GM12891 (cell line): ENCODE data around the gene MTREX.

Experiments used
- DNase-seq: peaks from one replicate; pipeline ENCODE4 v3.0.0; 2011; ENCODE audit warnings: low spot score; ENCODE audit not compliant: insufficient read length
- FAIRE-seq: peaks from 2 replicates; lab custom pipeline; 2011; peaks lifted over from hg19 to GRCh38; lab: Jason Lieb, UNC
- PAX5 ChIP-seq: IDR thresholded peaks from 2 replicates; pipeline ENCODE4 v1.6.1; 2011; ENCODE audit warnings: low read length, moderate library complexity, mild to moderate bottlenecking; ENCODE audit not compliant: insufficient read depth, severe bottlenecking
- POLR2A ChIP-seq: IDR thresholded peaks from 2 replicates; pipeline ENCODE4 v1.6.1; 2011; ENCODE audit warnings: low read depth, low read length, control low read depth
- POLR2AphosphoS5 ChIP-seq: IDR thresholded peaks from 2 replicates; pipeline ENCODE4 v1.6.1; 2011; ENCODE audit warnings: low read depth, low read length, control low read depth
- POU2F2 ChIP-seq: IDR thresholded peaks from 2 replicates; pipeline ENCODE4 v1.6.1; 2011; ENCODE audit warnings: low read depth, mild to moderate bottlenecking, control low read depth, low read length, moderate library complexity
- SPI1 ChIP-seq: IDR thresholded peaks from 2 replicates; pipeline ENCODE4 v1.6.1; 2011; ENCODE audit warnings: low read depth, low read length, control low read depth
- TAF1 ChIP-seq: IDR thresholded peaks from 2 replicates; pipeline ENCODE4 v1.6.1; 2011; ENCODE audit warnings: low read depth, low read length, control low read depth

MTREX gene

GRCh38 chr5:55432549-55432948 lies 124.8 kb downstream of the MTREX start:
- FAIRE-seq, result no peak
- DNase-seq, result no peak
- TF ChIP-seq TAF1 (no peak), POU2F2 (no peak), POLR2A (no peak), SPI1 (no peak), PAX5 (no peak), POLR2AphosphoS5 (no peak)

- TF ChIP-seq SPI1 (no peak), TAF1 (no peak), PAX5 (no peak), POU2F2 (no peak), POLR2A (no peak), POLR2AphosphoS5 (no peak)
- no peak for DNase-seq
- no peak for FAIRE-seq
Measured at GRCh38 chr5:55437452-55437851, 129.7 kb downstream of the MTREX start.

DNA sequence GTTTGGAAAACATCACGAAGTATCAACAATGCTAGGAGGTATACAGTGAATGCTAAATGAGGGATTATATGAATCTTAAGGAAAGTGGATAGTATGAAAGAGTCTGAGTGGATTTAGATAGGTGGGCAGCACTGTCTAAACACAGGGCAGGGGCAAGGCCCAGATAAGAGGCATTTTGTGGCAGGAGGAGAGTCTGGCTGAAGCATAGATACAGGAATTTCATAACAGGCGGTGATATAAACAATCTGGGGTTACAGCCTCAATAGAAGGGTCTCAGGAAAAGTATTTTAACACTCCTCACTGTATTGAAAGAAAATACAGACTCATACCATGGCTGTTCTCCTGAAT lies 130.0 kb downstream of the MTREX start:
- FAIRE-seq, result no peak
- TF ChIP-seq PAX5 (no peak), POLR2AphosphoS5 (no peak), POLR2A (no peak), SPI1 (no peak), TAF1 (no peak), POU2F2 (no peak)
- no peak for DNase-seq

DNA sequence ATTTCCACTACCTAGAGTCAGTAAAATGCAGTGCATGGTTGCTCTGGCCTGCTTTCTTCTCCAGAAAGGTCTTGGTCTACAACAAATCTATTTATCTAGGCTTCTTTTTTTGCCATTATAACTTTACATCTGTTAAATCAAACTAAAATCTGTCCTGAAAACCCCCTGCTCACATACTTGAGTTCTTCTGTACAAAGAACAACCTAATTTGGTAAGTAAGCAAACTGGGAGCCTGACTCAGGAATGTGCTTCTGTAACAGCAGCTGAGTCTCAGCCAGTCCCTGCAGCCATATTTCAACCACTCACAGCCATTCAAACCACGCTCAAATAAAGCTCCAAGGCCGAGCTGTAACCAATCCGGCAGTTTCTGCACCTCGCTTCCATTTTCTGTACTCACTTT lies 131.2 kb downstream of the MTREX start:
- TF ChIP-seq POLR2A (no peak), SPI1 (no peak), POU2F2 (no peak), POLR2AphosphoS5 (no peak), PAX5 (no peak), TAF1 (no peak)
- DNase-seq (no peak), FAIRE-seq (no peak)

DNA sequence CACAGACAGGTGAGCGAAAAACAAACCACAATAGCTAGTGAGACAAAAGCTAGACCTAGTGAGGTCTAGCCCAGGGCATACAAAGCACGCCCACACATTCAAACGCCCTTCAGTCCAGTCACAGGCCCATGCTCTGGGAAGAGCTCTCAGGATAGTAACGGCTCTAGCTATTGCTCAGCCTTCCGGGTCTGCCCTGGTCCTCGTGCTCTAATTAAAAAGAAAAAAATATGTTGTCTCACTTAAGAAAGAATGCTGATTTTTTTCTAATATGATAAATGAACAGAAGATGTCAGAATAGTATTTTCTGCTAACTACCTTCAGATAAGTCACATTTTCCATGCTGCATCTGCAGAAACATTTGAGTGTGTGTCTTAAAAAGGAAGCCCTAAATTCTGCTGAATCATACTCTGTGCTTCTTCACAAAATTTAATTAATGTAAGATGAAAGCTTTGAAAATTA lies 132.4 kb downstream of the MTREX start:
- DNase-seq (no peak), FAIRE-seq (no peak)
- TF ChIP-seq TAF1 (no peak), POU2F2 (no peak), POLR2AphosphoS5 (no peak), POLR2A (no peak), PAX5 (no peak), SPI1 (no peak)

DNA sequence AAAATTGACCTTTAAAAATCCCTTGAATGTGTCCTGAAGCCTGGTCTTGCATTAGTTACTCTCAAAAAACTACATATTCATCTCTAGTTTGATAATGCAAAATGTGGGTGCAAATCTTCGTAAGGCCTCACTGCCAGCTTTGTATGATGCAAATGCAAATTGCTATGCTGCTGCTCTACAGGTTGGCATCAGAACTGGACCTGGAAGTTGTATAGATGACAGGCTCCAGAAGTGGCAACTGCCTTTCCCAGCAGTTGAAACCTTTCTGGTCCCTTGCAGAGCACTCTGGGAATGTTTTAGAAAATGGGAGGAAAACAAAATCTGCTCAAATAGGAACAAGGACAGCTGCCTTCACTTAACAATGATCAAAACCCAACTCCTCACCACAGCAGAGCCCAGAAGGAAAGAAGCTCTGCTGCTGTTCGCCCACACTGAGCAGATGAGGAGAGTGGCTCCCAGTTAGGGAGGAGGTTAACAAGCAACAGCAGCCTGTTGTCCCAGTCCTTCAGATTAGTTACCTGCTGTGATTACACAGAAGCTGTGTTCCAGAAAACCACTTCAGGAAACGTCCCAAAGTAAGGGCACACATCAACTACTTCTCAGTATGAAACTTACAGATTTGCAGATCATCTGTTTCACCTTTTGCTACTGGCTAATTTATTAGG lies 133.4 kb downstream of the MTREX start:
- no peak for TF ChIP-seq POLR2A
- no peak for TF ChIP-seq POU2F2
- no peak for TF ChIP-seq SPI1
- no peak for TF ChIP-seq POLR2AphosphoS5
- TF ChIP-seq TAF1, result no peak
- TF ChIP-seq PAX5, result no peak
- FAIRE-seq (no peak), DNase-seq (no peak)

- FAIRE-seq (no peak), DNase-seq (no peak)
- no peak for TF ChIP-seq POU2F2
- TF ChIP-seq TAF1, result no peak
- TF ChIP-seq SPI1, result no peak
- no peak for TF ChIP-seq POLR2AphosphoS5
- no peak for TF ChIP-seq POLR2A
- TF ChIP-seq PAX5, result no peak
Measured at GRCh38 chr5:55441954-55442353, 134.2 kb downstream of the MTREX start.

DNA sequence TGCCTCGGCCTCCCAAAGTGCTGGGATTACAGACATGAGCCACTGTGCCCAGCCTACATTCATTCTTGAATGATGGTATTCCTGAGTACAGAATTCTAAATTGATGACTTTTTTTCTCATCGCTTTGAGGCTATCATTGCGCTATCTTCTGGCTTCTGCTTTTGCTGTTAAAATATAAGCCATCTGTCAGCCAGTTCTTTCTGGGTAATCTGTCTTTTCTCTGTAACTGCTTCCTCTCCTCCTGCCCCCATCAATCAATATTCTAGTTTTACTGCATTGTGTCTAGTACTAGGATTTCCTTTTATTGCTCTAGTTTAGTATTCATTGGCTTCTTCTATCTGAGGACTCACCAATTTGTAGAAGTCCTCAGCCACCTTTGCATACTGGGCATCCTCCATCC lies 138.0 kb downstream of the MTREX start:
- TF ChIP-seq PAX5, result no peak
- TF ChIP-seq POU2F2, result no peak
- no peak for TF ChIP-seq SPI1
- no peak for TF ChIP-seq POLR2AphosphoS5
- TF ChIP-seq POLR2A, result no peak
- no peak for TF ChIP-seq TAF1
- DNase-seq (no peak), FAIRE-seq (no peak)

DNA sequence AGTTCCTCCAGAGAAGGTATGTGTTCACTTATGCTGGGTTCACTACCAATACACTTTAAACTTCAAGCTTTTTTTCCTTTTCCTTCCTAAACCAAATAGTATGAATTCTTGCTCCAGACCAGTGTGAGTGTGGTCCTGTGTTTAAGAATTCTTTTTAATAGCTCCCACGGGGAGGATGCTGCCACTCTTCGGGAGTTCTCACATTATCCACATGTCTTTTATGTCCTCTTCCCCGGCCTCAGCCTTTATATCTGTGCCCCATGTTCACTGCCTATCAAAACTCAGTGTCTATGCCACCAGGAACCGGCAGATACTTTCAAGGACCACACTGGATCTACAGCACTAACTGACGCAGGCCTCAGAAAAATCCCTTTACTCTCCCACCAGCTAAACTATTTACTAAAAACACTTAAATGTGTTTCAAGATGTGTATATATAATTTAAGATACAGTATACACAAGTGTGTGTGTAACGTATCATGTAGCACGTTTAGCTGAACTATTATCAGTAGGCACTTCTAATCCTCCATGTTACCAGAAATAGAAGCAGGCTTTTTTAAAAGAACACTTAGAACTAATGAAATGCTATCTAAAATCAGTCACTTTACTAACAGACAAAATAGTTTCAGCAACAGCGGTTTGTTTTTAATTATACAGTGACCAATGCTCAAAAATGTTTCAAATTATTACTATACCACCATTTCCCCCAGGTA lies 139.0 kb downstream of the MTREX start:
- DNase-seq (no peak), FAIRE-seq (no peak)
- no peak for TF ChIP-seq SPI1
- TF ChIP-seq POLR2A, result no peak
- TF ChIP-seq POU2F2, result no peak
- TF ChIP-seq POLR2AphosphoS5, result no peak
- TF ChIP-seq PAX5, result no peak
- TF ChIP-seq TAF1, result no peak

DNA sequence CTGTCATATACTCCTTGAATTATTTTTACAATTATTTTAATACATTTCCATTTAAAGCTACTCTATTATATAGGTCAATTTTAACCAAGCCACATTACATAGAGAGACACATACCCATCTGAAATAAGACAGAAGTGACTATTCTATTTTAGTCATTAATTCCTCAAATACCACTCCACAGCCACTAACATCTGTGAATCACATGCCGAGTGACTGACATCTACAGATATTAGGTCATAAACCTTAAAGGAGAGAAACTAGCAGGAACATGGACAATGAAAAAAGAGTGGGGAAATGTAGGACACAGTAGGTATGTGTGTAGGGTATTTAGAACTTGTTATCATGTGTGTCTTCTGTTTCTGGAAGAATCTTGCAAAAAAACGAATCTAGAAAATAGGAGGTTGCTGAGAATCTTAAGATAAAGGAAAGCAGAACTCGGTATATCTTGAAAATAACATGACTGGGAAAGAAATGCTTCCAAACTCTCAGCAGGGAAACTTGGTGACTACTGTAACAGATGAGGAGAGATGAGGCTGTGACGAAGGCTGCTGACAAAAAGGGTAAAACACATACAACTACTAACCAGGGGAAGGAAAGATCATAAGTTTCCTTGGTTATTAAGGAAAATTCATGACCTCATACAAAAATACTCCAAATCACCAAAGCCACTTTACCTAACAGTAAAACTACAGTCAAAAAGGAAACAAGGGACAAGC lies 142.4 kb downstream of the MTREX start:
- no peak for TF ChIP-seq SPI1
- no peak for TF ChIP-seq POLR2A
- no peak for TF ChIP-seq TAF1
- TF ChIP-seq POU2F2, result no peak
- no peak for TF ChIP-seq PAX5
- no peak for TF ChIP-seq POLR2AphosphoS5
- DNase-seq, result no peak
- FAIRE-seq, result no peak
